Activated CD4-positive, alpha-beta T cell treated with anti-CD3 and anti-CD28 coated beads, Interleukin-2, amount 50 U/mL, for 4 hours (primary cell): ENCODE results near the gene ZNF747.
"Not testable (repeated sequence)": the region's sequence is repeated elsewhere in the genome, so short reads cannot be mapped to it uniquely, and the experiment has no call there.

Source experiments
- DNase-seq, 2 experiments: peaks; one replicate each; pipeline ENCODE4 v3.0.0-alpha.2; 2020

Gene ZNF747

DNA sequence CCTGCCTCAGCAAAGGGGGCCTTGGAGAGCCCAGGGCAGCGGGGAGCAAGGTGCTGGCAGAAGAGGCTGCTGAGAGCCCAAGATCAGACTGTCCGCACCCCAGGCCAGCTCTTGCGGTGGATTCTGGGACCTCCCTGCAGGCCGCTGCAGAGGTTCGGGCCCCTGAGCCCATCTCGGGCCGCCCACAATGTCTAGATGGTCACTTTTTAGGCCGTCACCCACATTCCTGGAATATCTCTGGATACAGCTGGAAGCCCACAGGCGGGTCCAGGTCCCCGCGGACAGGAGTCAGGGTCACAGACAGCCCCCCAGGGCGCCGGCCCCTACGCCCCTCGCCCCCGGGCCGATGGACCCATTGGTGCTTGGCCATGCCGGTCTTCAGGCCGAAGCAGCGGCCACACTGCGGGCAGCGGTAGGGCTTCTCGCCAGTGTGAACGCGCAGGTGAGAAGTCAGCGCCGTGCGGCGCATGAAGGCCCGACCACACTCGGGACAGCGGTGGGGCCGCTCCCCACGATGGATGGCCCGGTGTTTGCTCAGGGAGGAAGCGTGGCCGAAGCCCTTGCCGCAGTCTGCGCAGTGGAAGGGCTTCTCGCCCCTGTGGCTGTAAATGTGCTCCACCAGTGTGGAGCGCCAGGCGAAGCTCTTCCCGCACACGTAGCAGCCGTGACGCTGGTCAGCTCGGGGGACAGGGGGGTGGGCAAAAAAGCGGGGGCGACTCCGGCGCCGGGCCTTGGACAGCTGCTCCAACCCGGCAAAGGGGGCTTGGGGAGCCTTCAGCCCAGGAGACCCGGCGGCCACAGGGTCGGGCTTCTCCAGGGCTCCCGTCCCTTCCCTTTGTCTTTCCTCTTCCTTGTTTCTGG lies 2.1 kb downstream of the ZNF747 start:
- DNase-seq: no peak

DNA sequence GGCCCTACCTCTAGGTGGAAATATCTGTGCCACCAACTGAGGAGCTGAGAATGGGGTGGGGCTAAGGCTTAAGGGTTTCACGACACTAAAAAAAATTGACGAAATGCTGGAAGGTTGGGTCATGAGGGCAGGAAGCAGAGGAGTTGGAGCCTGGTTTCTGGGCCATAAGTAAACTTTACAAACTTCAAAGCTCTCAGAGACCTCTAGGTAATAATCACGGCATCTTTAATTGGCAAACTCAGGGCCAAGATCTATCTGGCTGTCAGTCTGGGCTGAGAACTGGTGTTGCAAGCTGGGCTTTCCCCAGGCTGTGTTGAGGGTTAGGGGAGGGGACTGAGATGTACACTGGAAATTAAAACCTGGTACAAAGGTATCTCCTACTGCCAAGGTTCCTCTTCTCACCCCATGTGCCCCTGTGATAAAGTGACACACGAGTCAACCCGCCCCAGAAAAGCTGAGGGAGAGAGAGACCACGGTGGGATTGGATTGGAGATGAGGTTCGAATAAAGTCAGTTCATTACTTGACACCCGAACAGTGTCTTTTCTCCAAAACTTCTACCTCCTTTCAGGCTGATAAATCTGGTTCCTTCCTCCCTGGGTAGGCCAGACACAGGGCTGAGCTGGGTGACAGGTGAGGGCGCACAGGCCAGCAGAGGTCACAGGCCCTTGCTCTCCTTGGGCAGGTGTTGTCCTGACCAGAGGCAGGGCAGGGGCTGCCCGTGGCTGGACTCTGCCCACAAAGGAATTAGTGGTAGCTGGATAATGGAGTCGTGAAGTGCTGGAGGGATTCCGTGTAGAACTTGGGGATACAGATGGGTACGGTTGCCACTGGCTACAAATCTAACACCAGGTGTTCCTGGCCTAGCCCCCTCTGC lies 4.3 kb downstream of the ZNF747 start:
- DNase-seq: no peak

DNA sequence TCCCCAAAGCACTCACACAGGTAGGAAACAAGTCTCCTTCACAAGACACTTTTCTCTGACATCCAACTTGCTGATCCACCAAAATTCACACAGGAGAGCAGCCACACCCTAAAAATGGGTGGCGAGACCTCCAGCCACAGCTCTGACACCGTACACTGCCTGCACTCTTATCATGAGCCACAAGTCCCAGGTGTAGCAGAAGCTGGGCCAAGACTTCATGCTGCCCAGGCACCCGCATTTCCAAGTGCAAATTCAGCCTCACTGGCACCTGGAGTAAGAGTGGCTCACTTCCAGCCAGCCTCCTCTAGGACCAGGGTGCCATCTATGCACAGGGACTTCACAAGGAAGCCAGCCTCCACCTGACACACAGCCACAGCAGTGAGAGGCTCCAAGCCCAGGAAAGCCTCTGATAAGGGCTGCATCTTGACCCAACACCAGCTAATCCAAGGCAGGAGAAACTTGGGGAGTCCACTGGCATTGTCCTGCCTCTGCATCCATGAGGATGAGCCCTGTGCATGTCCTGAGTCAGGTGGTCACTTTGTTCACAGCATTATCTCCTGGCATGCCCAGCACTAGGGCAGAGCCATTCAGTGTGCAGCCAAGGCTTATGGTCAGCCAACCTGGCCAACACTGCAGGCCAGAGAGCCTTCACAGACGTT lies 5.7 kb downstream of the ZNF747 start:
- no peak for DNase-seq

DNA sequence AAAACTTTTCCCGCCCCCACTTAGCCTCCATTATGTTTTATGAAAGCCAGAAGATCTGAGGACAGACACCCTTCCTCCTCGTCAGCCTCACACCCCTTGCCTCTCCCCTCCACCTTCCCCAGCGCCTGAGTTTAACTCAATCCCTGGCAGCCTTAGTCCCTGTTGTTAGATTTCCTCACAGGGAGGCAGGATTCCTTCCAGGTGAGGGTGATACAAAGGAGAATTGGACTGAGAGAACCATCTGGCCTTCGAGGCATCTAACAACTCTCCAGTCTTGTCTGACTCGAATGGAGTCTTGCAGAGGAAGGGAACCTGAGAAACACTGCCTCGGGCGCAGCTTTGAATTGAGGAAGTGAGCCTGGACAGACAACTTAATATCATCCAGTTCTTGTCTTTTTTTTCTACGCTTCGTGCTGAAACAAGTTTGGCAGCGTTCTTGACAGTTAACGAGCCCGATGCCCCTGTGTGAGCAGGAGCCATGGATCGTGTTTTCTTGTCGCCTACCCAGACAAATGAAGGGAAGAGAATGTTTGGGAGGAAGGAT lies 7.0 kb downstream of the ZNF747 start:
- DNase-seq: no peak

DNA sequence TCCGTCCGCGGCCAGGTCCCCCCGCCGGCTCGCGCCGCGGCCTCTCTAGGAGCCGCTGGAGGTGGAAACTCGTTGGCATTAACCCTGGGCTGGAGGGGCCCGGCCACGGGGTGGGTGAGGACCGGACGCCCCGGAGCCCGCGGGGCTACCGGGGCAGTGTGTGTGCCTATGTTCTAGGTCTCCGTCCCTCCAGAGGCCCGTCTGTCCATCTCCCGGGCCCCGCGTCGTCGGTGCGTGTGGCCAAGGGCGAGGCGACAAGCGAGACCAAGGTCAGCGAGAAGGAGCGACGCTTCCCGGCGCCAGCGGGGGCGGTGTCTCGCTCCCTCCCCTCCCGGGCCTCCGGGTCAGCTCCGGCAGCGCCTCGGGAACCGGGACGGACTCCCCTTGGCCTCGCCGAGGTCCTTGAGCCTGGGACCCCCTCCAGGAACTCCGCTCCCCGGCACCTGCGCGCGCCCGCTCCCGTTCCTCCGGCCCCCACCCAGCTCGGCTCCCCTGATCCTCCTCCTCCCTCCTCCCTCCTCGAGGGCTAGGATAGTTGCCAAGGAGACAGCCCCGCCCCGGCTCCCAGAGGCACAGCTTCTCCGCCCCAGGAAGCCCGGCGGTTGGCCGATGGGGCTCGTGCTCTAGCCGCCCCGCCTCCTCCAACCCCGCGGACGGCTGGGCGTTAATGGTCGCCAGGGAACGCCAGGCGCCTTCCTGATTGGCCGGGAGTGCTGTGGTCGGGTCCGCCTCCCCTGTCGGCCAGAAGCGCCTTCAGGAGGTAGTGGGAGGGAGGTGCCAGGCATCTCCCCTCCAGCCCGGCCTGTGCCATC lies 7.6 kb downstream of the ZNF747 start:
- peak; percentile 81 to 82 for DNase-seq

DNA sequence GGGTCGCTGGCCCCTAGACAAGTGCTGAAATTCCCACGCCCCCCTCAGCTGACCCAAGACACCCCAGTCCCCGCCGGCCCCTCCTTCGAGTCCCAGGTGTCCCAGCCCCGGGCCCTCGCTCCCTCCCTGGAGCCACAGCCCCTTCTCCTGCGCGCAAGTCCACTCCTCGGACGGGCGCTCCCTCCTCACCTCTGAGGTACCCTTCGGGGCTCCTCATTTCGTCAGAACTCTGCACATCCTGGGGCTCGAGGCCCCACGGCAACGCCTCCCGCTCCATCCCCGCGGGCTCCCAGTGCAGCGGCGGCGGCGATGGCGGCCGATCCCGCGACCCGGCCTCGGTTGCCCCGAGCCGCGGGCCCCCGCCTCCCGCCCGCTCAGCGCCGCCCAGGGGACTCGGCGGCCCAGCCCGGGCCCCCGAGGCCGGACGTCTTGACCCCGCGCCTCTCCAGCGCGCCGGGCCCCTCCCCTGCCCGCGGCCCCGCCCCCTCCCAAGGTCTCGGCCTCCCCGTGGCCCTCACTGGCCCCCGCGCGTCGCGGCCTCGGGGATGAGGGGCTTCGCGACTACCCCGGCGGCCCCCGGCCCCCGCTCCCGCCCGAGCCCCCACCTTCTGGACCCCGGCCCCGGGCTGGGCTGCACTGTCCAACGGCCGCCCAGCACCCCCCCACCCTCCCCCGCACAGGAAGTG lies 8.4 kb downstream of the ZNF747 start, which contains the start of gene ZNF768:
Gene ZNF768, minus strand, starts transcription at position 430 of the 686 bp plus-strand sequence. Its CDS starts 153 bp downstream, at position 277.
- DNase-seq: peak; percentile 15 to 18

DNA sequence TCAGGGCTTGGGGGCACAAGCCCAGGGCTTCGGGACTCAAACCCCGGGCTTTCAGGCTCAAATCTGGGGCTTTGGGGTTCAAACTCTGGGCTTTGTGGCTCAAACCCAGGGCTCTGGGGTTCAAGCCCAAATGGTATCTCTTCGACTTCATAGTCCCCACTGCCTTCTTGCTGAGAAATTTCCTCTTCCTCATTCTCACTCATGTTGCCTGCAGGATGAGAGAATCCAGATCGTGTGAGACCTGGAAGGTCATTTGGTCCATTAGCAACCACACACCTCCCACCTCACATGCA lies 8.9 kb downstream of the ZNF747 start:
- DNase-seq: no peak

GRCh38 chr16:30524575-30525568 lies 9.8 kb downstream of the ZNF747 start:
- no peak for DNase-seq

DNA sequence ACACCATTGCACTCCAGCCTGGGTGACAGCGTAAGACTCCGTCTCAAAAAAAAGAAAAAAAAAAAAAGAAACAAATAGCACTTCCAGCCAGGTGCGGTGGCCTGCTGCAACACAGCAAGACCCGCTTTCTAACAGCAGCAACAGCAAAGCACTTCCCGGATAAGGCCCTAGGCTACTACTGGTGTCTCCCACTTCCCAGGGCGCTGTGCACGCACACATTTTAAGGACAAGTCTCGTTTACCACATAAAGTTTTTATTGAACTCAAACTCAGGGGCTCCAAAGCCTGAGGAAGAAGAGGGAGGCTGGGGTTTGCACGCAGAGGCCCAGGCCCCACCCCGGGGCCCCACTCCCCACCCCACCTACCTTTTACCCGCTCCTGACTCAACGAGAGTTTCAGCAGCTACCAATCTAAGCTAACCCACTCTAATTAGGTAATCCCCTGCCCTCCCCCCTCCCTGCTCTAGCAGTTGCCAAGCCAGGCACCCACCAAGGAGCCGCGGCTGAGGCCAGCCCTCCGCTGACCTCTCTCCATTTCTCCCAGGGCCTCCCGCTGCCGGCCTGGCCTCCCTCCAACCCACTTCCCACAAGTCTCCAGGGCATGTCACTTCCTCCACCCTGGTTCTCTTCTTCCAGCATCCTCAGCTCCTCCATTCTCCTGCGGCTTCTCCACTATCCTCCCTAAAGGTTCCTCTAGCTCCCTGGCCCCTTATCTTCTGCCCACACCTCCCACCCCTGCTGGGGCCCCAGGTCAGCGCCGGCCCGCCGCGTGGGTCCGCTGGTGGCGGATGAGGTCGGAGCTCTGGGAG lies 10.7 kb downstream of the ZNF747 start:
- DNase-seq: no peak

- not testable (repeated sequence) for DNase-seq
These were observed 11.8 kb downstream of the ZNF747 start for GRCh38 chr16:30522702-30523463.

GRCh38 chr16:30521873-30522641 lies 12.6 kb downstream of the ZNF747 start:
- DNase-seq: no peak

DNA sequence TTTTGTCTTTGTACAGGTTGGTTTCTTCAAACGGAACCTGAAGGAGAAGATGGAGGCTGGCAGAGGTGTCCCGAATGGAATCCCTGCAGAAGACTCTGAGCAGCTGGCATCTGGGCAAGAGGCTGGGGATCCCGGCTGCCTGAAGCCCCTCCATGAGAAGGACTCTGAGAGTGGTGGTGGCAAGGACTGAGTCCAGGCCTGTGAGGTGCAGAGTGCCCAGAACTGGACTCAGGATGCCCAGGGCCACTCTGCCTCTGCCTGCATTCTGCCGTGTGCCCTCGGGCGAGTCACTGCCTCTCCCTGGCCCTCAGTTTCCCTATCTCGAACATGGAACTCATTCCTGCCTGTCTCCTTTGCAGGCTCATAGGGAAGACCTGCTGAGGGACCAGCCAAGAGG lies 13.2 kb downstream of the ZNF747 start:
- DNase-seq: no peak

- no peak for DNase-seq
These were observed 15.3 kb downstream of the ZNF747 start for GRCh38 chr16:30519120-30520049.

- DNase-seq: no peak
These were observed 16.1 kb downstream of the ZNF747 start for GRCh38 chr16:30518552-30518951.

DNA sequence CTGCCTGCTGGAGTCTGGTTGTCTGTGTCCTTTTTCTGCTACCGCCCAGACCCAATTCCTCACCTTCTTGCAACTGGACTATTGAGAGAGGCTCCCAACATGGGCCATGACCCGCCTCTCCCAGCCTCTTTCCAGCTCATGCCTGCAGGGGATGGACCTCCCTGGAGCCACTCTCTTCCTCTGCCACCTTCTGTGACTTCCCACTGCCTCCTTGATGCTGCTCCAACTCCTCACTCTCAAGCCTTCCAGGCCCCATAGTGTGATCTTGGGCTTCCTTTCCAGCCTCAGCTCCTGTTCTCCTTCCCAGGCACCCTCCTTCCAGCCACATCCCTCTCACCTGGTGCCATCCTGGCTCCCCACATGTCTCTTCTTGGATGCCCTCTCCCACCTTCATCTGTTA lies 19.4 kb downstream of the ZNF747 start:
- no peak for DNase-seq

DNA sequence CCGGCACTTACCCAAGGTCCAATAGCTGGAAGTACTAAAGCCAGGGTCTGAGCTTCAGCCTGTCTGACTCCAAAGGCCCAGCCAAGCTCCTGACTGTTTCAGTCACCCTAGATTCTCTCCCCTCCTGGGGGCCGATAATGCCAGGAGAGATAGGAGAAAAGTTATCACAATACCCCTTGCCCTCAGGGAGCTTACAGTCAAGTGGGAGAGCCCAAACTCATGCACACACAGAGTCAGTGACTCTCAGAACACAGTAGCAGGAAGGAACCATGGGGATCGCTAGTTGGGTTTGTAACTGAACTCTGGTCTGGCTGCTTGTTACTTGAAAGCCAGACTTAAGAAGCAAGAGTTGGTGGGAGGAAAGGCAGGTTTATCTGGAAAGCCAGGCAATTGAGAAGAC lies 23.1 kb downstream of the ZNF747 start:
- DNase-seq: no peak
